T-cell (primary cell): ENCODE results near the gene BUB3. TPM values are rescaled to one million over a fixed set of nuclear protein-coding genes. Genes with fewer than 3 reads are reported as not detected.
"Not testable (repeated sequence)": the region's sequence is repeated elsewhere in the genome, so short reads cannot be mapped to it uniquely, and the experiment has no call there.

ENCODE experiments used
- ATAC-seq, 4 experiments: fragments of 200-7000 bp in 3 of 4; fragments of 150-1000 bp in 1 of 4; cut with Tn5 transposase; replicated peaks in 1 of 4; 1 replicate in 3 of 4; 2 replicates in 1 of 4; pipeline ENCODE4 v1.10.0; 2021; ENCODE audit warnings: moderate library complexity in 3 of 4, mild to moderate bottlenecking in 2 of 4, moderate number of reproducible peaks in 1 of 4
- CTCF ChIA-PET, 2 donors: fragments of 300-600 bp; sonication (Branson Sonifier 250); formaldehyde crosslinking; loops; one replicate each; lab custom pipeline; 2022; ENCODE audit warnings: antibody characterized with exemption in 2 of 2; lab: Charles Lee
- POLR2A ChIA-PET, 2 donors: fragments of 300-600 bp; sonication (Branson Sonifier 250); formaldehyde crosslinking; loops; one replicate each; lab custom pipeline; 2022; ENCODE audit warnings: antibody characterized with exemption in 2 of 2; lab: Charles Lee
- DNase-seq, 35 experiments: peaks; one replicate each; pipeline versions ENCODE4 v3.0.0 to v3.0.0-alpha.2; 2013 to 2023
- H3K27ac ChIP-seq: one replicate; pipeline ENCODE4 v1.5.1; 2013; ENCODE audit warnings: low read length
- H3K27me3 ChIP-seq, 2 experiments: replicated peaks in 1 of 2; 1 replicate in 1 of 2; 2 replicates in 1 of 2; pipeline versions ENCODE4 v1.6.1 to v1.7.0; 2013; ENCODE audit warnings: low read length in 1 of 2, mixed read lengths in 1 of 2; ENCODE audit not compliant: control insufficient read depth in 2 of 2, insufficient read depth in 2 of 2; ENCODE audit errors: extremely low read depth in 1 of 2
- H3K36me3 ChIP-seq, 2 donors: 1 replicate in 1 of 2; 2 replicates in 1 of 2; pipeline versions ENCODE4 v1.6.1 to v1.7.0; 2013; ENCODE audit warnings: low read length in 1 of 2; ENCODE audit not compliant: control insufficient read depth in 2 of 2, insufficient read depth in 1 of 2; ENCODE audit errors: extremely low read depth in 1 of 2
- H3K4me1 ChIP-seq, 2 experiments: 1 replicate in 1 of 2; 2 replicates in 1 of 2; pipeline versions ENCODE4 v1.6.1 to v1.7.0; 2013; ENCODE audit warnings: low read length in 2 of 2, mixed read lengths in 1 of 2; ENCODE audit not compliant: insufficient read depth in 2 of 2, control insufficient read depth in 1 of 2; ENCODE audit errors: extremely low read depth in 1 of 2
- H3K4me3 ChIP-seq, 2 donors: 1 replicate in 1 of 2; 2 replicates in 1 of 2; pipeline versions ENCODE4 v1.5.1 to v1.7.0; 2013; ENCODE audit warnings: mild to moderate bottlenecking in 2 of 2, low read length in 1 of 2, moderate library complexity in 1 of 2; ENCODE audit not compliant: control insufficient read depth in 1 of 2; ENCODE audit errors: extremely low read depth in 1 of 2
- H3K9me3 ChIP-seq: 2 replicates; pipeline ENCODE4 v1.7.0; 2013
- H3K27ac Mint-ChIP-seq, 2 donors: one replicate each; pipeline ENCODE4 v1.8.0; 2020 to 2021; ENCODE audit warnings: mild to moderate bottlenecking in 2 of 2, mixed read lengths in 2 of 2
- H3K27me3 Mint-ChIP-seq, 2 donors: one replicate each; pipeline ENCODE4 v1.8.0; 2021 to 2022; ENCODE audit warnings: mixed read lengths in 2 of 2
- H3K36me3 Mint-ChIP-seq: one replicate; pipeline ENCODE4 v1.8.0; 2021; ENCODE audit warnings: mixed read lengths
- H3K4me1 Mint-ChIP-seq, 3 donors: one replicate each; pipeline ENCODE4 v1.8.0; 2020 to 2022; ENCODE audit warnings: mixed read lengths in 3 of 3, mild to moderate bottlenecking in 1 of 3
- H3K4me3 Mint-ChIP-seq, 3 donors: one replicate each; pipeline ENCODE4 v1.8.0; 2020 to 2022; ENCODE audit warnings: mild to moderate bottlenecking in 3 of 3, mixed read lengths in 3 of 3, moderate library complexity in 3 of 3
- H3K9me3 Mint-ChIP-seq, 3 donors: one replicate each; pipeline ENCODE4 v1.8.0; 2020 to 2022; ENCODE audit warnings: mixed read lengths in 3 of 3
- WGBS: methylation state at CpG from one replicate; pipeline ENCODE4 v1.1.5; 2013; ENCODE audit warnings: missing lambda C conversion rate; ENCODE audit not compliant: insufficient coverage; 5-methylcytosine and 5-hydroxymethylcytosine counted together
- total RNA-seq, 35 experiments: library from RNA in 6 of 35; stranded (reverse) in 6 of 35; fragments of 120-200 nt in 1 of 35; gene quantifications; one replicate each; pipeline versions ENCODE4 v1.2.1 to v1.2.4 and lab custom pipeline; 2013 to 2026

BUB3 gene
- total RNA-seq, 5 donors from 2014 or later (not counting 1 experiment from before 2014, with no cell fraction given): 116 to 139 (median 127) TPM

DNA sequence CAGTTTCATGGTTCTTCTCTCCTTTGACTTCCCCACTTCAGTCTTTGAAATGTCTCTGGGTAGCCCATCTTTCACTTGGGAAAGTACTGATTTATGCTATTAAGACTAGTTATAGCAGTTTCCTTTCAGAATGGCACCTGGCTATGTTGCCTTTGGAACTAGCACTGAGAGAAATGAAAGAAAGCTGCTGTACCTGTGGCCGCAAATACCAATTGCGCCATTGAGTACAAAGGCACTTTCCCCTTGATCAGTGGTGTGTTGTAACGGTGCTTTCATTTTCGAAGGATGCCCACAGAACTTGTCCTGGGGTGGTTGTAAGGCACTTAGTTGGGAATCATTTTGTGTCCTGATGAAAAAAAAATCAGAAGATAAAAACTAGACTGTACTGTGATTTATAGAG lies 16.8 kb downstream of the BUB3 start:
- no CpG with 5 or more reads among the region's 4 CpGs for WGBS
- Mint-ChIP-seq H3K4me1 (peaks cover 12 to 19% (median 18%) of the 10 kb centered on the region in 3 donors), H3K4me3 (no peak overlapping the region), H3K27ac (no peak overlapping the region), H3K27me3 (no peaks in the 10 kb centered on the region), H3K9me3 (no peaks in the 10 kb centered on the region), H3K36me3 (peaks cover 65% of the 10 kb centered on the region)
- POLR2A ChIA-PET: interaction anchor here in 1 of 2 donors (0.6 kb wide), 1 partner anchor 72 kb away, joined by 4 read pairs; no protein-coding TSS in a partner anchor
- Histone ChIP-seq H3K36me3 (peaks cover 0 to 36% of the 10 kb centered on the region in 2 donors), H3K27me3 (no peaks in the 10 kb centered on the region), H3K4me1 (no peaks in the 10 kb centered on the region), H3K9me3 (no peaks in the 10 kb centered on the region), H3K27ac (no peak overlapping the region), H3K4me3 (no peak overlapping the region)
- ATAC-seq (no peak), DNase-seq (no peak)
- CTCF ChIA-PET: no interaction called here

DNA sequence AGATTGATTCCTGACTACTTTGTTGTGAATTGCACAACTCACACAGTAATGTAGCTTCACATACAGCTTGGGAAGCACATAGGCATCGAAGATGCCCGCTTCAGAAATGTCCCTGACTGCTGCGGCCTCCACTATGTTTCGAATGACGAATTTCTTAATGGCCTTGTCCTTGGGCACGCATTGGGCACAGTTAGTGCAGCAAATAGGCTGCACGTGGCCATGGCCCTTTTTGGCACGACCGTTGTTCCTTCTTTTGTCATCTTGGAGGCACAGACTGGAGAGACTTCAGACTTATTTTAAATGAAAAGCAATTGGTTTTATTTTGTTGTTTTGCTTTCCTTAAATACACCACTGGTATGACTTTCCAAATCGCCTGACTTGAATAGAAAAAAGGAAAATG lies 17.4 kb downstream of the BUB3 start:
- H3K36me3 Mint-ChIP-seq: peaks cover 67% of the 10 kb centered on the region
- POLR2A ChIA-PET: interaction anchor here in 1 of 2 donors (0.6 kb wide), 1 partner anchor 72 kb away, joined by 4 read pairs; no protein-coding TSS in a partner anchor

DNA sequence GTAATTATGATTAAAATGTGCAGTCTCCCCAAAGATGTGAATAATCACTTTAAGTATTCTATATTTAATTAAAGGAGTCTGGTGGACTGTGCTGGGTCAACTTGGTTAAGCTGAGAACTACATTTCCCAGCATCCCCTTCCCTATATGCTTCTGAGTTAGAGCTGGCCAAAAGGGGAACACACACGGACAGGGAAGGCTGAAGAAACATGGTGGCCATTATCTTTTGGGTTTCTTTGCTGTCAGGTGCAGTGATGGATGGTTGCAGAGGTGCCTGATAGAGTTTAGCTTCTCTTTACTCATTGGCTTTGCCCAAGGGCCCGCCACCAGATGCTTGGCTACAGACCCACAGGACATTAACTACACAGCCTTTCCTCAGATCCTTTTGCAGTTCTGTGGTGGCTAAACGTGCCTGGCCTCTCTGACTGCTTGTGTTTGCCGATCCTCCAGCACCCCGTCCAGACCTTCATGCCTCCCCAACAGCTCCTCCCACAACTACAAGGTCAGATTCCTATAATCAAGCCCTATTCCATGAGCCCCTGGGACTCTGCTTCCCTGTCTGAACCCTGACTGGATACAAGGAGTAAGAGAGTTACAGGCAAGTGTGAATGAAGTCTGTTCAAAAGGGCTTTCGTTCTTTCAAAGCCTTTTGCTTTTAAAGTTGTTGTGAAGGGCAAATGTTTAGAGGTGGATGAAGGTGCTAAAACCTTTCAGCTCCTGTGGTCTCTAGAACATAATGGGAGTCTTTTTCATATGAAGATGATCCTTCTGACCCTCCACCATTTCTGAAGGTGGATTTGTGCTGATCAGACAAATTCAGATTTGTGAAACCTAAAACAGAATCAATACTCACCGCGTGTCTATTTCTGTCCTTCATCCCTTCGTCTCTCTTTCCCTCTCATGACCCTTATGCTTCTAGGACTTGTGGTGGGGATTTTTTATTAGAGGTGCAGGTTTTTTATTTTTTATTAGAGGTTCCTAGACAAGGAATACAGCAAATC lies 21.5 kb downstream of the BUB3 start:
- Histone ChIP-seq H3K27ac (no peak overlapping the region), H3K9me3 (no peaks in the 10 kb centered on the region), H3K4me3 (no peak overlapping the region), H3K27me3 (no peaks in the 10 kb centered on the region), H3K36me3 (peaks cover 0 to 20% of the 10 kb centered on the region in 2 donors), H3K4me1 (no peaks in the 10 kb centered on the region)
- H3K36me3 Mint-ChIP-seq: peaks cover 60% of the 10 kb centered on the region
- 100% methylated on average over 2 of the region's 9 CpGs for WGBS
- H3K4me3 Mint-ChIP-seq: no peak overlapping the region
- no peak overlapping the region for H3K27ac Mint-ChIP-seq
- H3K4me1 Mint-ChIP-seq: peaks cover 7 to 12% (median 8%) of the 10 kb centered on the region in 3 donors
- ATAC-seq: no peak
- ChIA-PET POLR2A (no interaction called here), CTCF (interaction anchor here in 1 of 2 donors (0.6 kb wide), 1 partner anchor 178 kb away, joined by 3 read pairs; no protein-coding TSS in a partner anchor)
- DNase-seq: no peak
- peaks cover 0 to 6% (median 5%) of the 10 kb centered on the region in 3 donors for H3K9me3 Mint-ChIP-seq
- H3K27me3 Mint-ChIP-seq: no peaks in the 10 kb centered on the region

More for the DNA sequence above, 17.4 kb downstream of the BUB3 start:
- 97% methylated on average over 8 of the region's 10 CpGs for WGBS
- ATAC-seq, H3K4me3 ChIP-seq, CTCF ChIA-PET, H3K27me3 ChIP-seq, H3K4me1 ChIP-seq, H3K27ac Mint-ChIP-seq, H3K9me3 ChIP-seq, DNase-seq, H3K4me3 Mint-ChIP-seq, H3K27ac ChIP-seq, H3K27me3 Mint-ChIP-seq, H3K9me3 Mint-ChIP-seq: not testable (repeated sequence)
- peaks cover 12 to 16% (median 15%) of the 10 kb centered on the region in 3 donors for H3K4me1 Mint-ChIP-seq
- peaks cover 0 to 36% of the 10 kb centered on the region in 2 donors for H3K36me3 ChIP-seq

DNA sequence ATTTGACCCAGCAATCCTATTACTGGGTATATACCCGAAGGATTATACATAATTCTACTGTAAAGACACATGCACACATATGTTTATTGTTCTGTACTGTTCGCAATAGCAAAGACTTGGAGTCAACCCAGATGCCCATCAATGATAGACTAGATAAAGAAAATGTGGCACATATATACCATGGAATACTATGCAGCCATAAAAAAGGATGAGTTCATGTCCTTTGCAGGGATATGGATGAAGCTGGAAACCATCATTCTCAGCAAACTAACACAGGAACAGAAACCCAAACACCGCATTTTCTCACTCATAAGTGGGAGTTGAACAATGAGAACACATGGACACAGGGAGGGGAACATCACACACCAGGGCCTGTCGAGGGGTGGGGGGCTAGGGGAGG lies 24.2 kb downstream of the BUB3 start:
- peaks cover 55% of the 10 kb centered on the region for H3K36me3 Mint-ChIP-seq
- H3K27me3 ChIP-seq, H3K27ac Mint-ChIP-seq, DNase-seq, CTCF ChIA-PET, H3K9me3 ChIP-seq, H3K9me3 Mint-ChIP-seq, H3K4me3 ChIP-seq, ATAC-seq, H3K4me3 Mint-ChIP-seq, H3K27ac ChIP-seq, H3K4me1 ChIP-seq, H3K27me3 Mint-ChIP-seq, POLR2A ChIA-PET: not testable (repeated sequence)
- H3K36me3 ChIP-seq: peaks cover 0 to 20% of the 10 kb centered on the region in 2 donors
- H3K4me1 Mint-ChIP-seq: peaks cover 4 to 12% (median 5%) of the 10 kb centered on the region in 3 donors
- no CpG with 5 or more reads among the region's 4 CpGs for WGBS

DNA sequence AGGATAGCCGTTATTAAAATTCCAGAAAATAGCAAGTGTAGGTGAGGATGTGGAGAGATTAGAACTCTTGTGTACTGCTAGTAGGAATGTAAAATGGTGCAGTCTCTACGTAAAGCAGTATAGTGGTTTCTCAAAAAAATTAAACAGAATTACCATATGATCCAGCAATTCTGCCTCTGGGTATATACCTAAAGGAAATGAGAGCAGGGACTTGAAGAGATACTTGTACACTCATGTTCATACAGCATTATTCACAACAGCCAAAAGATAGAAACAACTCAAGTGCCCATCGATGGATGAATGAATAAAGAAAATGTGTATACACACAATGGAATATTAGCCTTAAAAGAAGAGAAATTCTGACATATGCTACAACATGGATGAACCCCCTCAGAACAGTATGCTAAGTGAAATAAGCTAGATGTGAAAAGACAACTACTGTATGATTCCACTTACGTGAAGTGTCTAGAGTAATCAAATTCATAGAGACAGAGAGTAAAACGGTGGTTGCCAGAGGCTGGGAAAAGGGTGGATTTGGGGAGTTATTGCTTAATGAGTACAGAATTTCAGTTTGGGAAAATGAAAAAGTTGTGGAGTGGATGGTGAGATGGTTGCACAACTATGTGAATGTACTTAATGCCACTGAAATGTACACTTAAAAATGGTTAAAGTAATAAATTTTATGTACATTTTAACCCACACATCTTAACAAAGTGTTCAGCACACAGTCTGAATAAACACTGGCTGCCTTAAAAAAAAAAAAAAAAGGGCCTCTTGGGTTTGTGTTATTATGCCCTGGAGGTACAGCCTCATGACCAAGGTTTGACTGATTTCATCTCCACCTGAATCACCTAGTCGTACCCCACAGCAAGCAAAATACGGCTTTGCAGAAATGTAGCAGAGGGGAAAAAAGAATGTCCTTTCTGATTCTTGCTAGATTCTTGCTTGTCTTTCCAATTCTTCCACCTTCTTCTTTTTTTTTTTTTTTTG lies 26.2 kb downstream of the BUB3 start:
- 100% methylated on average over 1 of the region's 7 CpGs for WGBS
- H3K9me3 ChIP-seq: peaks cover 3% of the 10 kb centered on the region

DNA sequence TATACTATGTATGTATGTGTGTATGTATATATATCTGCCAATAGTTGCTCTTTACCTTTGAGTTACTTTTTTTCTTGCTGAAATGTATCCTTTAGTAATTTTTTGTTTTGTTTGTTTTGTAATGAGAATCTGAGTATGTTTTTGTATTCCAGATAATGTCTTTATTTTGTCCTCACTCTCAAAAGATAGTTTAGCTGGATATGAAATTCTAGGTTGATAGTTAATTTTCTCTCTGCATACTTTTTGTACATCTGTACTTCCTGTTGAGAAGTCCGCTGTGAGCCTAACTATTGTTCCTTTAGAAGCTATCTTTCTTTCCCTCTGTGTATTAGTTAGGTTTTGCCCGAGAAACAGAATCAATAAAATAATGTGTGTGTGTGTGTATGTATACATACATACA lies 29.5 kb downstream of the BUB3 start:
- Mint-ChIP-seq H3K4me3 (no peak overlapping the region), H3K36me3 (peaks cover 55% of the 10 kb centered on the region), H3K27ac (no peak overlapping the region), H3K27me3 (no peaks in the 10 kb centered on the region), H3K9me3 (peaks cover 8 to 26% (median 11%) of the 10 kb centered on the region in 3 donors), H3K4me1 (peaks cover 0 to 6% (median 0%) of the 10 kb centered on the region in 3 donors)
- POLR2A ChIA-PET: no interaction called here
- CTCF ChIA-PET: no interaction called here
- H3K9me3 ChIP-seq: peaks cover 3% of the 10 kb centered on the region
- no CpG with 5 or more reads among the region's 2 CpGs for WGBS
- H3K27ac ChIP-seq: no peak overlapping the region
- ATAC-seq: no peak
- no peaks in the 10 kb centered on the region for H3K4me1 ChIP-seq
- peaks cover 7 to 15% of the 10 kb centered on the region in 2 donors for H3K36me3 ChIP-seq
- DNase-seq: no peak
- no peaks in the 10 kb centered on the region for H3K27me3 ChIP-seq
- H3K4me3 ChIP-seq: no peak overlapping the region

More for the DNA sequence above, 26.2 kb downstream of the BUB3 start:
- H3K27ac Mint-ChIP-seq: no peak overlapping the region
- POLR2A ChIA-PET: no interaction called here
- no peaks in the 10 kb centered on the region for H3K4me1 Mint-ChIP-seq
- ATAC-seq (no peak), DNase-seq (no peak)
- no peak overlapping the region for H3K4me3 Mint-ChIP-seq
- Histone ChIP-seq H3K36me3 (peaks cover 6 to 18% of the 10 kb centered on the region in 2 donors), H3K27ac (no peak overlapping the region), H3K4me1 (no peaks in the 10 kb centered on the region), H3K27me3 (no peaks in the 10 kb centered on the region), H3K4me3 (no peak overlapping the region)
- peaks cover 11 to 23% (median 14%) of the 10 kb centered on the region in 3 donors for H3K9me3 Mint-ChIP-seq
- CTCF ChIA-PET: no interaction called here
- peaks cover 57% of the 10 kb centered on the region for H3K36me3 Mint-ChIP-seq
- no peaks in the 10 kb centered on the region for H3K27me3 Mint-ChIP-seq
